Measurements from ENCODE around the gene RRBP1. TPM values are rescaled to one million over a fixed set of nuclear protein-coding genes. Genes with fewer than 3 reads are reported as not detected.

RRBP1 gene
- total RNA-seq, 1 donor from 2014 or later = 46.7 TPM

DNA sequence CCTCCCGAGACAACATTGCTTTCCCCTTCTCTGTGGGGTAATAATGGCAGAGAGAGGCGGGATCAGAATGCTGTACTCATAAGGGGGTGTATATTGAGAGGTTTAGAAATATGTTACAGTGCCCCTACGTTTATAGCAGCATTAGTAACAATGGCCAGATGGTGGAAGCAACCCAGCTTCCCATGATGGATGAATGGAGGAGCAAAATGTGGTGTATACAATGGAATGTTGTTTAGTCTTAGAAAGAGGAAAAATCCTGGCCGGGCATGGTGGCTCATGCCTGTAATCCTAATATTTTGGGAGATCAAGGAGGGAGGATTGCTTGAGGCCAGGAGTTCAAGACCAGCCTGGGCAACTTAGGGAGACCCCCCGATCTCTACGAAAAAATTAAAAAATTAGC is 30.7 kb upstream of the RRBP1 start:
- no peaks in the 10 kb centered on the region for H3K36me3 Mint-ChIP-seq (ENCODE audit: low read depth)
- H3K27me3 Mint-ChIP-seq (ENCODE audit: low read depth) = no peaks in the 10 kb centered on the region
- TF ChIP-seq, protein P1, sequence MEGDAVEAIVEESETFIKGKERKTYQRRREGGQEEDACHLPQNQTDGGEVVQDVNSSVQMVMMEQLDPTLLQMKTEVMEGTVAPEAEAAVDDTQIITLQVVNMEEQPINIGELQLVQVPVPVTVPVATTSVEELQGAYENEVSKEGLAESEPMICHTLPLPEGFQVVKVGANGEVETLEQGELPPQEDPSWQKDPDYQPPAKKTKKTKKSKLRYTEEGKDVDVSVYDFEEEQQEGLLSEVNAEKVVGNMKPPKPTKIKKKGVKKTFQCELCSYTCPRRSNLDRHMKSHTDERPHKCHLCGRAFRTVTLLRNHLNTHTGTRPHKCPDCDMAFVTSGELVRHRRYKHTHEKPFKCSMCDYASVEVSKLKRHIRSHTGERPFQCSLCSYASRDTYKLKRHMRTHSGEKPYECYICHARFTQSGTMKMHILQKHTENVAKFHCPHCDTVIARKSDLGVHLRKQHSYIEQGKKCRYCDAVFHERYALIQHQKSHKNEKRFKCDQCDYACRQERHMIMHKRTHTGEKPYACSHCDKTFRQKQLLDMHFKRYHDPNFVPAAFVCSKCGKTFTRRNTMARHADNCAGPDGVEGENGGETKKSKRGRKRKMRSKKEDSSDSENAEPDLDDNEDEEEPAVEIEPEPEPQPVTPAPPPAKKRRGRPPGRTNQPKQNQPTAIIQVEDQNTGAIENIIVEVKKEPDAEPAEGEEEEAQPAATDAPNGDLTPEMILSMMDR (conservative IDR thresholded peaks at IDR 0.05) = no peak
- H3K4me1 Mint-ChIP-seq = peaks cover 12% of the 10 kb centered on the region
- no peaks in the 10 kb centered on the region for H3K9me3 Mint-ChIP-seq
- no peak for DNase-seq (ENCODE audit: low read depth, low spot score)
- no peak overlapping the region for H3K4me3 Mint-ChIP-seq
- H3K27ac Mint-ChIP-seq (ENCODE audit: unreplicated experiment) = no peak overlapping the region

DNA sequence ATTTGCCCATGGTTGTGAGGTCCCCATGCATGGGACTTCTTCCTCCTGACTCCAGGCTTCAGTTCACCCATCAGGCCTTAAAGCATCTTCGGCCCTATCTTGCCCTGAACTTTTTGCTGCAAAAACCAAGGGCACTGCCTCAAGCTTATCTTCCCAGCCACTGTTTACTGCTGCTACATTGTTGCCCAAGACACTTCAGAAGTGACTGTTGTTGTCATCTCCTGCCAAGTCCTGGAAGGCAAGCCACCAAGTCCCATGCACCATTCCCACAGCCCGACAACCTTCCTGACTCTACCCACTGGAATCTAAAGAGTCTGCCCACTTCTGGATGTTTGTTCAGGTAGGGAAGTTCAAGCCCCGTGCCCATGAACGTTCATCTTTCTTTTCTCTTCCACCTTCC is 30.2 kb upstream of the RRBP1 start:
- Mint-ChIP-seq H3K36me3 (ENCODE audit: low read depth) (no peaks in the 10 kb centered on the region), H3K4me1 (peaks cover 12% of the 10 kb centered on the region), H3K9me3 (no peaks in the 10 kb centered on the region), H3K27ac (ENCODE audit: unreplicated experiment) (no peak overlapping the region), H3K27me3 (ENCODE audit: low read depth) (no peaks in the 10 kb centered on the region), H3K4me3 (no peak overlapping the region)
- no peak for DNase-seq (ENCODE audit: low read depth, low spot score)
- TF ChIP-seq, protein P1 (conservative IDR thresholded peaks at IDR 0.05) = no peak

DNA sequence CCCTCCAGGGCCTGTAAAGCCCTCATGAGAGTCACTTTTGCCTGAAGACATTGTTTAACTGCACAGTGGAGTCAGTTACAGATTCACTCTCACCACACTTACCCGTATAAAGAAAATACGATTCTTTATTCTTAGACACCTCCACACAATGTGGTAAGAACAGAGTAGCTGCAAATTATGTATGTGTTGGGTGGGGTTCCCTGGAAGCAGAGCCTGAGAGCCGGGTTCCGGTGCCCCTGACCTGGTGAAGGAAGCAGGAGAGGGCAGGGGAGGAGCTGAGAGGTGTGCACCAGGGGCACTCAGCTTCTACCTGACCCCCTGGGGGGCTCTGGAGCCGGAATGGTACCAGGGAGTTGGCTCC is 29.2 kb upstream of the RRBP1 start:
- H3K36me3 Mint-ChIP-seq (ENCODE audit: low read depth) = no peaks in the 10 kb centered on the region
- H3K4me1 Mint-ChIP-seq = peaks cover 12% of the 10 kb centered on the region
- no peak overlapping the region for H3K27ac Mint-ChIP-seq (ENCODE audit: unreplicated experiment)
- no peaks in the 10 kb centered on the region for H3K9me3 Mint-ChIP-seq
- no peak for DNase-seq (ENCODE audit: low read depth, low spot score)
- H3K27me3 Mint-ChIP-seq (ENCODE audit: low read depth) = no peaks in the 10 kb centered on the region
- TF ChIP-seq, protein P1 (conservative IDR thresholded peaks at IDR 0.05) = no peak
- H3K4me3 Mint-ChIP-seq = no peak overlapping the region

DNA sequence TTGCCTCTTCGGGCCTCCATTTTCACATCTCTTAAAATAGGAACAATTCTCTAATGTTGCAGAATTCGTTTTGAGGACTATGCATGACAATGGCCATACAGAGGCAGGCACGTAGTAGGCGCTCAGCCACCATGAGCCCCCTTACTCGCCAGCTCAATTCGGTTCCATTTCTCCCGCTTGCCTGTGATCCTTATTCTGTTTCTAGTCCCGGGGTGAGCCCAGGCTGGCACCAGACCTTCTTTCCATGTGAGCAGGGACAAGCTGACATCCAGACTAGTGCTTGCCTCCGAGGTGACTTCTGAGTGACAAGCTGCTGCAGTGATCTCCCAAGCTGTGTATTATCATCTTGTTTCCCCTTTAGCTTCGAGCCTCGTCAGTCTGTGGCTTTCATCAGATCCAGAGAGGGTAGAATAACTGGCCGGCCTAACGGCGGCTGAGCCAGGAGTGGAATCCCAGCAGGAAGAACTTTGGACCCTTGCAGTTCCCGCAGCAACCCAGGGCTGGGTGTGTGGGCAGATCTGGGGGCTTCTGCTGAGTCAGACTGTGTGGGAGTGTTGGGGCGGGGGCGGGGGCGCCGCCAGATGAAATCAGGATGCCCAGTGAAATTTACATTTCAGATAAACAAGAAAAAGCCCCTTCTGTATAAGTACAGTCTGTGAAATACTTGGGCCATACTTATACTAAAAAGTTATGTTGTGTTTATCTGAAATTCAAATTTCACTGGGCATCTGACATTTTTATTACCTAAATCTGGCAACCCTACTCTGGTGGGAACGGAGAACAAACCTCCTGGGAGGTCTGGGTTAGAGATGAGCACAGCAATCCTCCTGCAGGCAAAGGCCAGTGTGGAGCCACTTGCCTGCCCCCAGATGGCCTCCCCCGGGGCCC is 28.6 kb upstream of the RRBP1 start:
- no peak overlapping the region for H3K4me3 Mint-ChIP-seq
- no peaks in the 10 kb centered on the region for H3K9me3 Mint-ChIP-seq
- no peak for DNase-seq (ENCODE audit: low read depth, low spot score)
- no peaks in the 10 kb centered on the region for H3K27me3 Mint-ChIP-seq (ENCODE audit: low read depth)
- no peak overlapping the region for H3K27ac Mint-ChIP-seq (ENCODE audit: unreplicated experiment)
- peaks cover 12% of the 10 kb centered on the region for H3K4me1 Mint-ChIP-seq
- TF ChIP-seq, protein P1 (conservative IDR thresholded peaks at IDR 0.05) = no peak
- no peaks in the 10 kb centered on the region for H3K36me3 Mint-ChIP-seq (ENCODE audit: low read depth)

DNA sequence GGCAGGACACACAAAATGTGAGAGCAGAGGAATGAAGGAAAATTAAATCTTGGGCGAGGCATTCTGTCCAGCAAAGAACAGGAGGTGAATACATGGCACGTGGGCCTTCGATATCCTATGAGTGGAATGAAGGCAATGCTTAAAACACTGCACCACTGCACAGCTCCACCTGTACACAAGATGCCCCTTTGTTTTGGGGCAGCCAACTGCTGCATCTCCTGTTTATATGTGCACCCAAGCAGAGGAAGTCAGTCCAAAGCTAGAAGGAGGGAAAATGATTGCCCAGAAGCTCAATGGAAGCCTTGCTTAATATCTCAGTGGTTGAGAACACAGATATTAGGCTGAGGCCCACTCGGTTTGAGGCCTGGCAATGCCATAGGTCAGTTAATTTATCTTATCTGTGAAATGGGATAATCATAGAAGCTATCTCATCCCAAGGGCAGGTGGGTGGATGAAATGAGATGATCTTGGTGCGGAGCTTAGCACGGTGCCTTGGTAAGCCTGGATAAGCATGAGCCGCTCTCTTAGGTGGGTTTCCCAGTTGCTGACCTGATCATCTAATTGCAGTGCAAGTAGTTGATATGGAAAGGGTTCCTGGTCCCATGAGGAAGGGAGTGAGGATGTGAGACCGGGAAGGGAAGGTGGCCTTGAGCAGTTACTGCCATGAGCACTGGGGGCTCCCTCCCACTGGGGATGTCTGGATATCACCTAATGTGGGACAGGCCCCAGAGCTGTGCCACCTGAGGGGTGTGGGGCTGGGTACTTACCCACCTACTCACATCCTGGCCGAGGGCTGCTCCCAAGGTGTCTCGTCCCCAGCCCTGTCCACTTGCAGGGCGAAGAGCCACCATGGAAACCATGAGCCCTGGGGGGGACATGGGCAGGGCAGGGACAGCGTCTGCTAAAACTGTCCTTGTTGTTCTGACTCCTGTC is 27.6 kb upstream of the RRBP1 start:
- TF ChIP-seq, protein P1 (conservative IDR thresholded peaks at IDR 0.05) = no peak
- H3K27me3 Mint-ChIP-seq (ENCODE audit: low read depth) = no peaks in the 10 kb centered on the region
- H3K36me3 Mint-ChIP-seq (ENCODE audit: low read depth) = no peaks in the 10 kb centered on the region
- no peak overlapping the region for H3K27ac Mint-ChIP-seq (ENCODE audit: unreplicated experiment)
- no peak for DNase-seq (ENCODE audit: low read depth, low spot score)
- no peaks in the 10 kb centered on the region for H3K9me3 Mint-ChIP-seq
- H3K4me1 Mint-ChIP-seq = peaks cover 12% of the 10 kb centered on the region
- H3K4me3 Mint-ChIP-seq = no peak overlapping the region

All from neural crest cell (in vitro differentiated cells).